ENCODE measurements around the gene SKIC8. TPM values are rescaled to one million over a fixed set of nuclear protein-coding genes. Genes with fewer than 3 reads are reported as not detected.
"Not testable (repeated sequence)": the region's sequence is repeated elsewhere in the genome, so short reads cannot be mapped to it uniquely, and the experiment has no call there.

Gene SKIC8
- total RNA-seq, 4 donors from 2014 or later: 38.7 to 59.6 (median 56.9) TPM

DNA sequence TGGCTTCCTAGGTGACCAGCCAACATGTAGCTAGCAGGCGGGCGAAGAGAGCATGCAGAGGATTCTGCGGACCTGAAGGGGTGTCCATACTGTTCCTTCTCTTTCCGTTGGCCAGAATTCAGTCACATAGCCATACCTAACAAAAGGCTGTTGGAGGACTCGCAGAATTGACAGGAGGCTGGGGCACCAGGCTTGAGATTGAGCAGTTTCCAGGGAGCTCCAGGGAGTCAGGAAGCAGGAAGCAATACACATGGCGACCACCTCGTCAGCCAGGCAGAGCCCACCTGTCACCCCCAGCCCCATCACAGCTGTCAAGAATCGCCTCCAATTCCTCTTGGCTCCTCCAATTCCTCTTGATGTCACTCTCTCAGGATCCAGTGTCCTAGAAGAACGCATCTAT lies 48.3 kb downstream of the SKIC8 start:
- DNase-seq: no peak
- no peaks in the 10 kb centered on the region for H3K9me3 ChIP-seq
- H3K36me3 ChIP-seq: no peaks in the 10 kb centered on the region
- WGBS, 2 donors: 64 to 86% methylated on average over 7 to 8 of the region's 9 CpGs
- no peak overlapping the region for H3K4me3 ChIP-seq
- H3K4me1 ChIP-seq: no peaks in the 10 kb centered on the region
- intact Hi-C loops (cut with DNase I): no loop called here
- H3K27me3 ChIP-seq: no peaks in the 10 kb centered on the region
- no peak overlapping the region for H3K27ac ChIP-seq
- TF ChIP-seq, protein P1, sequence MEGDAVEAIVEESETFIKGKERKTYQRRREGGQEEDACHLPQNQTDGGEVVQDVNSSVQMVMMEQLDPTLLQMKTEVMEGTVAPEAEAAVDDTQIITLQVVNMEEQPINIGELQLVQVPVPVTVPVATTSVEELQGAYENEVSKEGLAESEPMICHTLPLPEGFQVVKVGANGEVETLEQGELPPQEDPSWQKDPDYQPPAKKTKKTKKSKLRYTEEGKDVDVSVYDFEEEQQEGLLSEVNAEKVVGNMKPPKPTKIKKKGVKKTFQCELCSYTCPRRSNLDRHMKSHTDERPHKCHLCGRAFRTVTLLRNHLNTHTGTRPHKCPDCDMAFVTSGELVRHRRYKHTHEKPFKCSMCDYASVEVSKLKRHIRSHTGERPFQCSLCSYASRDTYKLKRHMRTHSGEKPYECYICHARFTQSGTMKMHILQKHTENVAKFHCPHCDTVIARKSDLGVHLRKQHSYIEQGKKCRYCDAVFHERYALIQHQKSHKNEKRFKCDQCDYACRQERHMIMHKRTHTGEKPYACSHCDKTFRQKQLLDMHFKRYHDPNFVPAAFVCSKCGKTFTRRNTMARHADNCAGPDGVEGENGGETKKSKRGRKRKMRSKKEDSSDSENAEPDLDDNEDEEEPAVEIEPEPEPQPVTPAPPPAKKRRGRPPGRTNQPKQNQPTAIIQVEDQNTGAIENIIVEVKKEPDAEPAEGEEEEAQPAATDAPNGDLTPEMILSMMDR (IDR thresholded peaks at IDR 0.05): no peak
- TF ChIP-seq POLR2A (IDR thresholded peaks at IDR 0.05): no peak

DNA sequence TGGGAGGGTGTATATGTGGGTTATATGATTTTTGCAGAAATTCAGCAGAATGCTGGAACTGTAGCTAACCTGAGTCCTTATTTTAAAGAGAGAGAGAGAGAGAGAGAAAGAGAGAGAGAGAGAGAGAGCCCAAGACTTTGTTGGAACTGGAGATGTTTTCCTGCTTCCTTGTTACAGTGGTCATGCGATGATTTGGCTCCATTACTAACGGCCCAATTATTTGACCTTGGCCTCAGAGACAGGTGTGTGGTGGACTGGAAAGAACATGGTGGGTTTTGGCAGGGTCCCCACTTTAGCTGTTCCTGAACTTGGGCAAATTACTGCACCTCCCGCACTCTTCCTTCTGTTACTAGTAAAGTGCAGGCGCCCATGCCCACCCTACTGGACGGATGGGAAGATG lies 50.3 kb downstream of the SKIC8 start:
- Histone ChIP-seq H3K27ac (no peak overlapping the region), H3K4me1 (peaks cover 0 to under 1% (median 0%) of the 10 kb centered on the region in 3 donors), H3K4me3 (no peak overlapping the region), H3K27me3 (no peaks in the 10 kb centered on the region), H3K36me3 (no peaks in the 10 kb centered on the region), H3K9me3 (no peaks in the 10 kb centered on the region)
- intact Hi-C loops (cut with DNase I): no loop called here
- TF ChIP-seq POLR2A (IDR thresholded peaks at IDR 0.05): no peak
- TF ChIP-seq, protein P1 (IDR thresholded peaks at IDR 0.05): no peak
- no peak for DNase-seq
- WGBS, 2 donors: 68 to 74% methylated on average over 3 of the region's 5 CpGs

GRCh38 chr15:78247911-78248310 lies 51.5 kb downstream of the SKIC8 start:
- Histone ChIP-seq H3K36me3 (no peaks in the 10 kb centered on the region), H3K4me1 (peaks cover 0 to 10% (median 3%) of the 10 kb centered on the region in 3 donors), H3K27ac (no peak overlapping the region), H3K9me3 (no peaks in the 10 kb centered on the region), H3K27me3 (no peaks in the 10 kb centered on the region), H3K4me3 (no peak overlapping the region)
- 43 to 83% methylated on average over 1 of the region's 1 CpG for WGBS, 2 donors
- intact Hi-C loops (cut with DNase I): no loop called here
- DNase-seq: no peak
- no peak for TF ChIP-seq POLR2A (IDR thresholded peaks at IDR 0.05)
- TF ChIP-seq, protein P1 (IDR thresholded peaks at IDR 0.05): no peak

- no CpG with 5 or more reads among the region's 39 CpGs for WGBS, 2 donors
- H3K36me3 ChIP-seq; H3K27me3 ChIP-seq; DNase-seq; H3K9me3 ChIP-seq; H3K4me3 ChIP-seq; H3K27ac ChIP-seq; intact Hi-C loops (cut with DNase I): not testable (repeated sequence)
- peaks cover 0 to 11% (median 3%) of the 10 kb centered on the region in 3 donors for H3K4me1 ChIP-seq
Measured at GRCh38 chr15:78245976-78246620, 53.3 kb downstream of the SKIC8 start.

DNA sequence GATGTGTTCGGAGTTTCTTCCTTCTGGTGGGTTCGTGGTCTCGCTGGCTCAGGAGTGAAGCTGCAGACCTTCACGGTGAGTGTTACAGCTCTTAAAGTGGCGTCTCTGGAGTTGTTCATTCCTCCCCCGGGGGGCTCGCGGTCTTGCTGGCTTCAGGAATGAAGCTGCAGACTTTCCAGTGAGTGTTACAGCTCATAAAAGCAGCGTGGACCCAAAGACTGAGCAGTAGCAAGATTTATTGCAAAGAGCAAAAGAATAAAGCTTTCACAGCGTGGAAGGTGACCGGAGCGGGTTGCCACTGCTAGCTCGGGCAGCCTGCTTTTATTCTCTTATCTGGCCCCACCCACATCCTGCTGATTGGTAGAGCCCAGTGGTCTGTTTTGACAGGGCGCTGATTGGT lies 54.0 kb downstream of the SKIC8 start:
- H3K4me1 ChIP-seq: peaks cover 0 to 16% (median 3%) of the 10 kb centered on the region in 3 donors
- DNase-seq; H3K27ac ChIP-seq; H3K36me3 ChIP-seq; H3K4me3 ChIP-seq; H3K9me3 ChIP-seq; H3K27me3 ChIP-seq; intact Hi-C loops (cut with DNase I): not testable (repeated sequence)
- WGBS, 2 donors: 81 to 84% methylated on average over 8 to 14 of the region's 14 CpGs

- intact Hi-C loops (cut with DNase I): loop anchor here (5.0 kb wide), 1 partner anchor 133 kb away; no protein-coding TSS in a partner anchor
- Histone ChIP-seq H3K36me3 (no peaks in the 10 kb centered on the region), H3K9me3 (no peaks in the 10 kb centered on the region), H3K4me1 (peaks cover 0 to 16% (median 3%) of the 10 kb centered on the region in 3 donors), H3K4me3 (no peak overlapping the region), H3K27me3 (peaks cover 0 to 9% (median 0%) of the 10 kb centered on the region in 4 donors), H3K27ac (no peak overlapping the region)
- DNase-seq: no peak
- TF ChIP-seq POLR2A (IDR thresholded peaks at IDR 0.05): no peak
- TF ChIP-seq, protein P1 (IDR thresholded peaks at IDR 0.05): no peak
- WGBS, 2 donors: 57 to 76% methylated on average over 6 to 7 of the region's 7 CpGs
Measured at GRCh38 chr15:78244893-78245292, 54.5 kb downstream of the SKIC8 start.
